T-cell (primary cell): ENCODE measurements around the gene STIL. TPM values are rescaled to one million over a fixed set of nuclear protein-coding genes. Genes with fewer than 3 reads are reported as not detected.

Source experiments
- ATAC-seq, 4 experiments: fragments of 200-7000 bp in 3 of 4; fragments of 150-1000 bp in 1 of 4; cut with Tn5 transposase; replicated peaks in 1 of 4; 1 replicate in 3 of 4; 2 replicates in 1 of 4; pipeline ENCODE4 v1.10.0; 2021; ENCODE audit warnings: moderate library complexity in 3 of 4, mild to moderate bottlenecking in 2 of 4, moderate number of reproducible peaks in 1 of 4
- CTCF ChIA-PET, 2 donors: fragments of 300-600 bp; sonication (Branson Sonifier 250); formaldehyde crosslinking; loops; one replicate each; lab custom pipeline; 2022; ENCODE audit warnings: antibody characterized with exemption in 2 of 2; lab: Charles Lee
- POLR2A ChIA-PET, 2 donors: fragments of 300-600 bp; sonication (Branson Sonifier 250); formaldehyde crosslinking; loops; one replicate each; lab custom pipeline; 2022; ENCODE audit warnings: antibody characterized with exemption in 2 of 2; lab: Charles Lee
- DNase-seq, 35 experiments: peaks; one replicate each; pipeline versions ENCODE4 v3.0.0 to v3.0.0-alpha.2; 2013 to 2023
- H3K27ac ChIP-seq: one replicate; pipeline ENCODE4 v1.5.1; 2013; ENCODE audit warnings: low read length
- H3K27me3 ChIP-seq, 2 experiments: replicated peaks in 1 of 2; 1 replicate in 1 of 2; 2 replicates in 1 of 2; pipeline versions ENCODE4 v1.6.1 to v1.7.0; 2013; ENCODE audit warnings: low read length in 1 of 2, mixed read lengths in 1 of 2; ENCODE audit not compliant: control insufficient read depth in 2 of 2, insufficient read depth in 2 of 2; ENCODE audit errors: extremely low read depth in 1 of 2
- H3K36me3 ChIP-seq, 2 donors: 1 replicate in 1 of 2; 2 replicates in 1 of 2; pipeline versions ENCODE4 v1.6.1 to v1.7.0; 2013; ENCODE audit warnings: low read length in 1 of 2; ENCODE audit not compliant: control insufficient read depth in 2 of 2, insufficient read depth in 1 of 2; ENCODE audit errors: extremely low read depth in 1 of 2
- H3K4me1 ChIP-seq, 2 experiments: 1 replicate in 1 of 2; 2 replicates in 1 of 2; pipeline versions ENCODE4 v1.6.1 to v1.7.0; 2013; ENCODE audit warnings: low read length in 2 of 2, mixed read lengths in 1 of 2; ENCODE audit not compliant: insufficient read depth in 2 of 2, control insufficient read depth in 1 of 2; ENCODE audit errors: extremely low read depth in 1 of 2
- H3K4me3 ChIP-seq, 2 donors: 1 replicate in 1 of 2; 2 replicates in 1 of 2; pipeline versions ENCODE4 v1.5.1 to v1.7.0; 2013; ENCODE audit warnings: mild to moderate bottlenecking in 2 of 2, low read length in 1 of 2, moderate library complexity in 1 of 2; ENCODE audit not compliant: control insufficient read depth in 1 of 2; ENCODE audit errors: extremely low read depth in 1 of 2
- H3K9me3 ChIP-seq: 2 replicates; pipeline ENCODE4 v1.7.0; 2013
- H3K27ac Mint-ChIP-seq, 2 donors: one replicate each; pipeline ENCODE4 v1.8.0; 2020 to 2021; ENCODE audit warnings: mild to moderate bottlenecking in 2 of 2, mixed read lengths in 2 of 2
- H3K27me3 Mint-ChIP-seq, 2 donors: one replicate each; pipeline ENCODE4 v1.8.0; 2021 to 2022; ENCODE audit warnings: mixed read lengths in 2 of 2
- H3K36me3 Mint-ChIP-seq: one replicate; pipeline ENCODE4 v1.8.0; 2021; ENCODE audit warnings: mixed read lengths
- H3K4me1 Mint-ChIP-seq, 3 donors: one replicate each; pipeline ENCODE4 v1.8.0; 2020 to 2022; ENCODE audit warnings: mixed read lengths in 3 of 3, mild to moderate bottlenecking in 1 of 3
- H3K4me3 Mint-ChIP-seq, 3 donors: one replicate each; pipeline ENCODE4 v1.8.0; 2020 to 2022; ENCODE audit warnings: mild to moderate bottlenecking in 3 of 3, mixed read lengths in 3 of 3, moderate library complexity in 3 of 3
- H3K9me3 Mint-ChIP-seq, 3 donors: one replicate each; pipeline ENCODE4 v1.8.0; 2020 to 2022; ENCODE audit warnings: mixed read lengths in 3 of 3
- WGBS: methylation state at CpG from one replicate; pipeline ENCODE4 v1.1.5; 2013; ENCODE audit warnings: missing lambda C conversion rate; ENCODE audit not compliant: insufficient coverage; 5-methylcytosine and 5-hydroxymethylcytosine counted together
- total RNA-seq, 35 experiments: library from RNA in 6 of 35; stranded (reverse) in 6 of 35; fragments of 120-200 nt in 1 of 35; gene quantifications; one replicate each; pipeline versions ENCODE4 v1.2.1 to v1.2.4 and lab custom pipeline; 2013 to 2026

The STIL gene
- total RNA-seq, 5 donors from 2014 or later (not counting 1 experiment from before 2014, with no cell fraction given), result 0.85 to 3.4 (median 1.7) TPM

DNA sequence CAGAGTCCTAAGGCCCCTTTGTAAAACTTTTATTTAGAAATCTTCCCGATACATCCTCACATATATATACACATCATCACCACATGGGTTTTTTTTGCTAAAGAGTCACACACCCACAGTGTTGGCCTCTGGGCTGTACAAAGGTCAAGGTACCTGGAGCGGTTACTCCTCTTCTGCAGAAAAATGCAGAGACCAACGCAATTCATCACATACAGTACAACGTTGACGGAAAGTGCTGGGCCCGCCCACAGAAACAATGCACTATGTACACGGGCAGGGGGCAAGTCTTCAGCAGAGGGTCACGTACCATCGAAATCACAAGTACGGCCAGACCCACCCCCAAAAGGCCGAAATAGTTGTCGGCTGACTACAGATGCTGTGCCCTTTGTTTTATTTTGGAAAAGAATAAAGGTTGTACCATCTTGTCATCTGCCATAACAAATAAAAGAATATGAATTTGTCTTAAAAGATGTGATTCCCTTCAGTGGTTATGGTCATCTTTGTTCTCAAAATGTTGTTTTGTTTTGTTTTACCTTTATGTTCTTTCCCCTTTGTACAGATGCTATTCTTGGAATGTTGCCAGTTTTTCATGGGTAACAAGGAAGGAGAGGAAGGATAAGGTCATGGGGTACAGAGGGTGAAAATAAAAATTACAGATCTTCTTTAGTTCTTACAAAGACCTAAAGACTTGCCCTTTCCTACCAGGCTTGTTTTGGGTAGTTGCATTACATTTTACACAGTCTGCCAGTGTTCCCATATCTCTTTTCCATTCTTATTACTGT lies 97.5 kb downstream of the STIL start:
- Histone ChIP-seq H3K4me1 (no peaks in the 10 kb centered on the region), H3K36me3 (no peaks in the 10 kb centered on the region), H3K9me3 (no peaks in the 10 kb centered on the region), H3K4me3 (no peak overlapping the region), H3K27ac (no peak overlapping the region), H3K27me3 (peaks cover 0 to 21% of the 10 kb centered on the region in 2 experiments)
- DNase-seq (no peak), ATAC-seq (no peak)
- peaks cover 13 to 16% of the 10 kb centered on the region in 2 donors for H3K27me3 Mint-ChIP-seq
- WGBS, result 90% methylated on average over 6 of the region's 12 CpGs
- H3K36me3 Mint-ChIP-seq, result no peaks in the 10 kb centered on the region
- CTCF ChIA-PET, result no interaction called here
- H3K27ac Mint-ChIP-seq, result no peak overlapping the region
- H3K9me3 Mint-ChIP-seq, result no peaks in the 10 kb centered on the region
- H3K4me1 Mint-ChIP-seq, result no peaks in the 10 kb centered on the region
- H3K4me3 Mint-ChIP-seq, result no peak overlapping the region
- POLR2A ChIA-PET, result no interaction called here

DNA sequence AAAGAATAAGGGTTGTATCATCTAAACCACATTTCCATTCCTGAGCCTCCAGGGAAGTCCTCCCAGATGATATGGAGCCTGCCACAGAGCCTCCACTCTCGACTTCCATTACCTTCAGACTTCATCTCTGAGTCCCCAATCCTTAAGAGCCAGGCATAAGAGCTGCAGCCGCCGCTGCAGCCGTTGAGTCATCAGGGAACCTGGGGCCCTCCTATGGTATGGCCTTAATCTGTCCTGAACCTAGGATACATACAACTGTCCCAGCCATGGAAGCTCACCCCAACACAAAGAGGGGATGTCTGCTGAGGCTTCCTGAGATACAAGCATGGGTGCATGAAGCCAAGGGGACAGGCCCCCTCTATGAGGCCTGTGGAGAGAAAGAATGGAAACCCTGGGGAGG lies 98.2 kb downstream of the STIL start:
- Mint-ChIP-seq H3K9me3 (no peaks in the 10 kb centered on the region), H3K27me3 (peaks cover 5 to 10% of the 10 kb centered on the region in 2 donors), H3K4me3 (no peak overlapping the region), H3K27ac (no peak overlapping the region), H3K36me3 (no peaks in the 10 kb centered on the region), H3K4me1 (no peaks in the 10 kb centered on the region)
- Histone ChIP-seq H3K36me3 (no peaks in the 10 kb centered on the region), H3K4me3 (no peak overlapping the region), H3K9me3 (no peaks in the 10 kb centered on the region), H3K27ac (no peak overlapping the region), H3K27me3 (peaks cover 0 to 21% of the 10 kb centered on the region in 2 experiments), H3K4me1 (no peaks in the 10 kb centered on the region)
- ChIA-PET POLR2A (no interaction called here), CTCF (interaction anchor here in 1 of 2 donors (0.7 kb wide), 1 partner anchor 24 kb away, joined by 3 read pairs; no protein-coding TSS in a partner anchor)
- no peak for ATAC-seq
- WGBS, result 43% methylated on average over 1 of the region's 4 CpGs
- no peak for DNase-seq

DNA sequence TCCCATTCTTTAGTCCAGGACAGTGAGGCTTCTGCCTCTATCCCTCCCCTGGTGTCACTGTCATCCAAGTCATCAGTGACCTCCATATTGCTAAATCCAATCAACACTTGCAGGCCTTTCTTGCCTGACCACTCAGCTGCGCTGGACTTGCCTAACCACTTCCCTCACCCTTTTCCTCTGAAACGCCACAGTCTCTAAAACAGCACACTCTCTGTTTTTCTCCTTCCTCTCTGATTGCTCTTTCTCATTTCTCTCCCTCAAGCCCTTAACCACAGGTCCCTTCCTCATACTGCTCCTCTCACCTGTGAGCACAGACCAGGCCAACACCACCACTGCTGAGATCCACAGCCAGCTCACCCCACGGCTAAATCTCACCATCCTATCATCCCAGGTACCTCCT lies 99.4 kb downstream of the STIL start:
- no peaks in the 10 kb centered on the region for H3K36me3 ChIP-seq

DNA sequence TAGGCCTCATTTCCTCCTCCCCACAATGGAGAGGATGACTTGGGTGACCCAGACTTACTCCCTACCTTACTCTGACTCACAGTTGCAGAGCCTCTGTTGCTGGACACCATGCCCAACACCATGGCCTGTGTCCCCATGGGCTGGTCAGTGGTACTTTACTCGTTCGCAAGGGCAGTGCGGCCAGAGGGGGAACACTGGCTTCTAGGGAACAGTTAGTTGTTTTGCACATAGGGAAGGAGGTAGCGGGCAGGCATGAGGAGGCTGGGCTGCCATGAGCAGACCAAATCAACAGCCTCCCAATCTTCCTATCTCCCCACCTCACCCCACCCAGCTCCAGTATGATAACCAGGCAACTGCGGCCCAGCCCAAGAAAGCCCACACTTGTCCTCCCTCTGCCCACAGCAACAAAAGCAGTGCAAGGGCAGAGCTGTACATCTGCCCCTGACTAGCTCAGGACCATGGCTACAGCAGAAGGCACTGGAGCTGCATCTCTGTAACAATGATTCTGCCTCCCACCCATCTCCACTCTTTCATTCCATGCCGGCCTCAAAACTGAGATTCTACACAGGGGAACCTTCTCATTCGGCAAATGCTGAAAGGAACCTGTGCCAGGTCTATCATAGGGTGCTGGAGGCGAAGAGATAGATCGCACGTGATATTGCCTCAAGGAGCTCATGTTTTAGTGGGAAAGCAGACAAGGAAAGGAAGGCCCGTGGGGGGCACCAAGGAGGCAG lies 100.5 kb downstream of the STIL start:
- Histone ChIP-seq H3K9me3 (no peaks in the 10 kb centered on the region), H3K36me3 (no peaks in the 10 kb centered on the region), H3K27me3 (peaks cover 0 to 25% of the 10 kb centered on the region in 2 experiments), H3K4me3 (no peak overlapping the region), H3K4me1 (no peaks in the 10 kb centered on the region), H3K27ac (no peak overlapping the region)
- DNase-seq, result no peak
- peaks cover 6 to 9% of the 10 kb centered on the region in 2 donors for H3K27me3 Mint-ChIP-seq
- H3K9me3 Mint-ChIP-seq, result no peaks in the 10 kb centered on the region
- WGBS, result 96% methylated on average over 7 of the region's 11 CpGs
- no peak for ATAC-seq
- no peaks in the 10 kb centered on the region for H3K36me3 Mint-ChIP-seq
- no peaks in the 10 kb centered on the region for H3K4me1 Mint-ChIP-seq
- ChIA-PET POLR2A (no interaction called here), CTCF (no interaction called here)
- H3K4me3 Mint-ChIP-seq, result no peak overlapping the region
- H3K27ac Mint-ChIP-seq, result no peak overlapping the region

More for the DNA sequence above, 99.4 kb downstream of the STIL start:
- Histone ChIP-seq H3K27ac (no peak overlapping the region), H3K4me3 (no peak overlapping the region), H3K4me1 (no peaks in the 10 kb centered on the region), H3K27me3 (peaks cover 0 to 27% of the 10 kb centered on the region in 2 experiments), H3K9me3 (no peaks in the 10 kb centered on the region)
- H3K27ac Mint-ChIP-seq, result no peak overlapping the region
- H3K4me3 Mint-ChIP-seq, result no peak overlapping the region
- POLR2A ChIA-PET, result no interaction called here
- H3K27me3 Mint-ChIP-seq, result peaks cover 0 to 3% of the 10 kb centered on the region in 2 donors
- 18% methylated on average over 3 of the region's 3 CpGs for WGBS
- no peaks in the 10 kb centered on the region for H3K36me3 Mint-ChIP-seq
- no peaks in the 10 kb centered on the region for H3K4me1 Mint-ChIP-seq
- no peaks in the 10 kb centered on the region for H3K9me3 Mint-ChIP-seq
- CTCF ChIA-PET, result no interaction called here
- ATAC-seq, result no peak
- DNase-seq, result no peak

DNA sequence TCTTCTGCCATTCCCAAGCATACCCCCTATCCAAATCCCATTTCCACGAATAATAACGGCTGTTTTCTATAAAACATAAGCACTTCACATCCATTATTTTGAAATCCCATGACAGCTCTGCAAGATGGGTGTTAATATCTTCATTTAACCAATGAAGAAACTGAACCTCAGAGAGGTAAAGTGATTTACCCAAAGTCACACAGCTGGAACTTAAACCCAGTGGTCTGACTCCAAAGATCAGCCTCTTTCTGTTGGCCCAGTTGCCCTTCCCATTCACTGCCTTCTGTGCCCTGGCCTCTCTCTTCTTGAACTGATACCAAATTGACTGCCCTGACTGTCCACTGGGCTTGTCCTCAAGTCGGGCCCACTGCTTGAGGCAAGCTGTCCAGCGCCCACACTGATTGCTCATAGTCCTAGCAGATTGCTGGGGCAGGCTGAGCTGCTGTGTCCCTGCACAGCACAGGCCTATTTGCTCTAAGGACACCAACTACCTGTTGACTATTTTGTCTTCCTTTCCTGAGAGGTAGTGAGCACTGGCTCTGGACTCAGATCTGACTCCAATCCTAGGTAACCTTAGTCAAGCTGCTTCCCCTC lies 101.2 kb downstream of the STIL start:
- no peaks in the 10 kb centered on the region for H3K4me1 ChIP-seq
- Mint-ChIP-seq H3K36me3 (no peaks in the 10 kb centered on the region), H3K4me1 (no peaks in the 10 kb centered on the region), H3K27me3 (peaks cover 6 to 11% of the 10 kb centered on the region in 2 donors), H3K9me3 (no peaks in the 10 kb centered on the region), H3K27ac (no peak overlapping the region), H3K4me3 (no peak overlapping the region)
- H3K4me3 ChIP-seq, result no peak overlapping the region
- DNase-seq, result no peak
- 82% methylated on average over 2 of the region's 4 CpGs for WGBS
- no peak overlapping the region for H3K27ac ChIP-seq
- H3K9me3 ChIP-seq, result no peaks in the 10 kb centered on the region
- no peak for ATAC-seq
- no peaks in the 10 kb centered on the region for H3K36me3 ChIP-seq
- CTCF ChIA-PET, result no interaction called here
- peaks cover 0 to 32% of the 10 kb centered on the region in 2 experiments for H3K27me3 ChIP-seq
- POLR2A ChIA-PET, result no interaction called here

DNA sequence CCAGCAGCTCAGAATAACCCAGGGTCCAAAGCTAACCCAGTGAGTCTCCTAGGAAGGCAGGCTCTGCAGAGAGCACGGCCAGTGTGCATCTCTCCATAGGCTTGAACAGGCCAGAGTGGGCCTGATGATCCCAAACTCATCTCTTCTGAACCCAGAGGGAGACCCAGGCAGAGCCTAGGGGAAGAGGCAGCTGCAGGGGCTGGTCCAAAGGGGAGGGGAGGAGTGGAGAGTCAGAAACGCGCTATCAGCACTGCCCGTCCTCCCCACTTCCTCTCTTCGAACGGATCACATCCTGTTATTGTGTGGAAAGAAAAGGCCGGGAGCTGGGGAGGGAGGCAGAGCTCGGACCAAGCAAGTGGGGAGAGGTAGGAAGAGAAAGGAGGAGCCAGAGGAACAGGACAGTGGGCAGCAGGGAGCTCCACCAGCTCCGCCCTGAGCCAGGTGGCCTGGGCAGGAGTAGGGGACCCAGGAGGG lies 102.1 kb downstream of the STIL start:
- H3K4me3 ChIP-seq, result no peak overlapping the region
- H3K27me3 ChIP-seq, result peaks cover 0 to 32% of the 10 kb centered on the region in 2 experiments
- H3K4me1 ChIP-seq, result no peaks in the 10 kb centered on the region
- Mint-ChIP-seq H3K36me3 (no peaks in the 10 kb centered on the region), H3K4me1 (no peaks in the 10 kb centered on the region), H3K4me3 (no peak overlapping the region), H3K27me3 (peaks cover 6 to 11% of the 10 kb centered on the region in 2 donors), H3K27ac (no peak overlapping the region), H3K9me3 (no peaks in the 10 kb centered on the region)
- ATAC-seq (no peak), DNase-seq (no peak)
- POLR2A ChIA-PET, result no interaction called here
- CTCF ChIA-PET, result interaction anchor here in 1 of 2 donors (0.6 kb wide), 1 partner anchor 17 kb away, joined by 3 read pairs; no protein-coding TSS in a partner anchor
- WGBS, result 33% methylated on average over 3 of the region's 9 CpGs
- no peaks in the 10 kb centered on the region for H3K36me3 ChIP-seq
- no peaks in the 10 kb centered on the region for H3K9me3 ChIP-seq
- no peak overlapping the region for H3K27ac ChIP-seq
